ENCODE measurements around the gene CFAP61. TPM values are rescaled to one million over a fixed set of nuclear protein-coding genes. Genes with fewer than 3 reads are reported as not detected.
"Not testable (repeated sequence)": the region's sequence is repeated elsewhere in the genome, so short reads cannot be mapped to it uniquely, and the experiment has no call there.

The CFAP61 gene
- total RNA-seq, 6 donors from 2014 or later: 0.37 to 14.3 (median 6.1) TPM

GRCh38 chr20:20344476-20344875 lies 292.1 kb downstream of the CFAP61 start:
- no peaks in the 10 kb centered on the region for H3K4me1 ChIP-seq
- no peak overlapping the region for H3K27ac ChIP-seq
- no peak overlapping the region for H3K4me3 ChIP-seq
- peaks cover 0 to 10% (median 6%) of the 10 kb centered on the region in 4 donors for H3K9me3 ChIP-seq
- no peaks in the 10 kb centered on the region for H3K36me3 ChIP-seq
- no peak for ATAC-seq (ENCODE audit: low FRiP score in 2 of 2)
- 75 to 85% methylated on average over 4 of the region's 4 CpGs for WGBS, 2 donors
- H3K27me3 ChIP-seq: no peaks in the 10 kb centered on the region
- TF ChIP-seq EP300 (IDR thresholded peaks at IDR 0.05) (no peak), POLR2AphosphoS5 (IDR thresholded peaks at IDR 0.05) (no peak), CTCF (IDR thresholded peaks at IDR 0.05) (no peak), POLR2A (IDR thresholded peaks at IDR 0.05) (no peak)
- no peak for DNase-seq

DNA sequence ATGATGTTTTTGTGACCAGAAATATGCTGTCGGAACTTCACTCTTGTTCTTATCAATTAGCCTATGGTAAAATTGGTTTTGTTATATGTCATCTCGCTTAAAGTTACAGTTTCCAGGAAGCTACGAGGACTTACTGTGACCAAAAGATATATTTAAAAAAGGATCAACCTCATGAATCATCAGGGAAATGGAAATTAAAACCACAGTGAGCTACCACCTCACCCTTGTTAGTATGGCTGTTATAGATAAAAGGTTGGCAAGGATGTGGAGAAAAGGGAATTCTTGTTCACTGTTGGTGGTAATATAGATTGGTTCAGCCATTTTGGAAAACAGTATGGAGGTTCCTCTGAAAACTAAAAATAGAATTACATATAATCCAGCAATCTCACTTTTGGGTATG lies 301.2 kb downstream of the CFAP61 start:
- ATAC-seq (ENCODE audit: low FRiP score in 2 of 2): no peak

DNA sequence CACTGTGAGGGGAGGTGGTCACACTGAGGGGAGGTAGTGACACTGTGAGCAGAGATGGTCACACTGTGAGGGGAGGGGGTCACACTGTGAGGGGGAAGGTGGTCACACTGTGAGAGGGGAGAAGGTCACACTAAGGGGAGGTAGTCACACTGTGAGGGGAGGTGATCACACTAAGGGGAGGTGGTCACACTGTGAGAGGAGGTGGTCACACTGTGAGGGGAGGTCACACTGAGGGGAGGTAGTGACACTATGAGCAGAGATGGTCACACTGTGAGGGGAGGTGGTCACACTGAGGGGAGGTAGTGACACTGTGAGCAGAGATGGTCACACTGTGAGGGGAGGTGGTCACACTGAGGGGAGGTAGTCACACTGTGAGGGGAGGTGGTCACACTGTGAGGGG lies 303.2 kb downstream of the CFAP61 start:
- not testable (repeated sequence) for H3K4me1 ChIP-seq; H3K9me3 ChIP-seq; ATAC-seq (ENCODE audit: low FRiP score in 2 of 2); H3K36me3 ChIP-seq; H3K27ac ChIP-seq; DNase-seq; H3K4me3 ChIP-seq; H3K27me3 ChIP-seq

More for the DNA sequence above, 301.2 kb downstream of the CFAP61 start:
- no peak overlapping the region for H3K27ac ChIP-seq
- H3K27me3 ChIP-seq: no peaks in the 10 kb centered on the region
- WGBS, 2 donors: 61 to 65% methylated on average over 3 of the region's 3 CpGs
- no peak for DNase-seq
- H3K4me1 ChIP-seq: no peaks in the 10 kb centered on the region
- no peaks in the 10 kb centered on the region for H3K36me3 ChIP-seq
- no peak overlapping the region for H3K4me3 ChIP-seq
- no peak for TF ChIP-seq CTCF (IDR thresholded peaks at IDR 0.05)
- TF ChIP-seq POLR2AphosphoS5 (IDR thresholded peaks at IDR 0.05): no peak
- TF ChIP-seq POLR2A (IDR thresholded peaks at IDR 0.05): no peak
- no peak for TF ChIP-seq EP300 (IDR thresholded peaks at IDR 0.05)
- no peaks in the 10 kb centered on the region for H3K9me3 ChIP-seq

GRCh38 chr20:20358801-20359200 lies 306.5 kb downstream of the CFAP61 start:
- Histone ChIP-seq H3K9me3 (no peaks in the 10 kb centered on the region), H3K27me3 (peaks cover 0 to 15% (median 3%) of the 10 kb centered on the region in 4 donors), H3K4me1 (peaks cover 5 to 14% (median 12%) of the 10 kb centered on the region in 4 donors), H3K27ac (no peak overlapping the region), H3K36me3 (no peaks in the 10 kb centered on the region), H3K4me3 (no peak overlapping the region)
- ATAC-seq (ENCODE audit: low FRiP score in 2 of 2): no peak
- TF ChIP-seq EP300 (IDR thresholded peaks at IDR 0.05) (no peak), POLR2A (IDR thresholded peaks at IDR 0.05) (no peak), POLR2AphosphoS5 (IDR thresholded peaks at IDR 0.05) (no peak), CTCF (IDR thresholded peaks at IDR 0.05) (no peak)
- no peak for DNase-seq

DNA sequence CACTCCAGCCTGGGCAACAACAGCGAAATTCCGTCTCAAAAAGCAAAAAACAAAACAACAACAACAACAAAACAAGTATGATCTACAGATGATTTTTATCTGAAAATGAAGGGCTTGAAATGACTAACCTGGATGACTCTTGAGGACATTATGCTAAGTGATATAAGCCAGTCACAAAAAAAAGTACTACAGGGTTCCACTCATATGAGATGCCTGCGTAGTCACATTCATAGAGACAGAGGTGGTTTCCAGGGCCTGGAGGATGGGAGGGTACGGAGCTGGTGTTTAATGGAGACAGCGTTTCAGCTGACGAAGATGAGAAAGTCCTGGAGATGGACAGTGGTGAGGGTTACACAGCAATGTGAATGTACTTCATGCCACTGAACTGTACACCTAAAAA lies 307.3 kb downstream of the CFAP61 start:
- ATAC-seq (ENCODE audit: low FRiP score in 2 of 2) (no peak), DNase-seq (no peak)
- Histone ChIP-seq H3K9me3 (no peaks in the 10 kb centered on the region), H3K4me3 (no peak overlapping the region), H3K27ac (no peak overlapping the region), H3K36me3 (no peaks in the 10 kb centered on the region), H3K4me1 (peaks cover 11 to 23% (median 20%) of the 10 kb centered on the region in 4 donors), H3K27me3 (peaks cover 0 to 23% (median 12%) of the 10 kb centered on the region in 4 donors)
- 73 to 83% methylated on average over 6 of the region's 6 CpGs for WGBS, 2 donors
- TF ChIP-seq CTCF (IDR thresholded peaks at IDR 0.05) (no peak), POLR2A (IDR thresholded peaks at IDR 0.05) (no peak), POLR2AphosphoS5 (IDR thresholded peaks at IDR 0.05) (no peak), EP300 (IDR thresholded peaks at IDR 0.05) (no peak)
